H9 (cell line): ENCODE measurements around the gene EFEMP1. TPM values are rescaled to one million over a fixed set of nuclear protein-coding genes. Genes with fewer than 3 reads are reported as not detected.

Experiments
- DNase-seq: peaks from one replicate; pipeline ENCODE4 v3.0.0-alpha.2; 2017
- H2AFZ ChIP-seq: one replicate; pipeline ENCODE4 v1.6.1; 2013; ENCODE audit warnings: mild to moderate bottlenecking, low read length, control low read depth, moderate library complexity
- H2AK5ac ChIP-seq: 2 replicates; pipeline ENCODE4 v1.6.1; 2013; ENCODE audit warnings: low read length, control low read depth, mixed read lengths; ENCODE audit not compliant: insufficient read length
- H2BK120ac ChIP-seq: one replicate; pipeline ENCODE4 v1.6.1; 2013; ENCODE audit warnings: low read depth, mild to moderate bottlenecking, low read length, control low read depth, inconsistent platforms; ENCODE audit not compliant: poor library complexity, severe bottlenecking
- H2BK12ac ChIP-seq: 2 replicates; pipeline ENCODE4 v1.6.1; 2013; ENCODE audit warnings: low read length, control low read depth, mixed read lengths, low read depth; ENCODE audit not compliant: insufficient read length
- H2BK15ac ChIP-seq: 2 replicates; pipeline ENCODE4 v1.6.1; 2013; ENCODE audit warnings: low read depth, low read length, control low read depth
- H2BK20ac ChIP-seq: one replicate; pipeline ENCODE4 v1.6.1; 2013; ENCODE audit warnings: low read depth, mild to moderate bottlenecking, low read length, control low read depth, inconsistent platforms; ENCODE audit not compliant: poor library complexity, severe bottlenecking
- H2BK5ac ChIP-seq: 2 replicates; pipeline ENCODE4 v1.6.1; 2013; ENCODE audit warnings: low read length, control low read depth, mixed read lengths; ENCODE audit not compliant: insufficient read length
- H3K14ac ChIP-seq: 2 replicates; pipeline ENCODE4 v1.6.1; 2013; ENCODE audit warnings: low read length, control low read depth; ENCODE audit not compliant: insufficient read depth
- H3K18ac ChIP-seq: 2 replicates; pipeline ENCODE4 v1.6.1; 2013; ENCODE audit warnings: low read depth, mild to moderate bottlenecking, mixed read lengths, low read length, control low read depth; ENCODE audit not compliant: insufficient read length
- H3K23ac ChIP-seq: 2 replicates; pipeline ENCODE4 v1.6.1; 2013; ENCODE audit warnings: low read length, control low read depth, mixed read lengths, low read depth; ENCODE audit not compliant: insufficient read length
- H3K23me2 ChIP-seq: 2 replicates; pipeline ENCODE4 v1.6.1; 2013; ENCODE audit warnings: low read depth, mild to moderate bottlenecking, mixed read lengths, low read length, control low read depth; ENCODE audit not compliant: insufficient read length, poor library complexity, severe bottlenecking
- H3K27ac ChIP-seq: 2 replicates; pipeline ENCODE4 v1.5.1; 2013; ENCODE audit warnings: low read length, control low read depth, mixed read lengths, low read depth; ENCODE audit not compliant: insufficient read length
- H3K27me3 ChIP-seq: 2 replicates; pipeline ENCODE4 v1.6.1; 2013; ENCODE audit warnings: low read length, control low read depth, inconsistent platforms; ENCODE audit not compliant: insufficient read depth
- H3K4ac ChIP-seq: 2 replicates; pipeline ENCODE4 v1.6.1; 2013; ENCODE audit warnings: low read depth, mild to moderate bottlenecking, control low read depth, inconsistent platforms, low read length, moderate library complexity
- H3K4me1 ChIP-seq: 2 replicates; pipeline ENCODE4 v1.6.1; 2013; ENCODE audit warnings: low read length, control low read depth, inconsistent platforms; ENCODE audit not compliant: insufficient read depth
- H3K4me2 ChIP-seq: 2 replicates; pipeline ENCODE4 v1.6.1; 2013; ENCODE audit warnings: low read length, control low read depth, mixed read lengths; ENCODE audit not compliant: insufficient read length, insufficient read depth
- H3K56ac ChIP-seq: 2 replicates; pipeline ENCODE4 v1.6.1; 2013; ENCODE audit warnings: low read depth, mild to moderate bottlenecking, mixed read lengths, low read length, control low read depth; ENCODE audit not compliant: insufficient read length
- H3K79me1 ChIP-seq: 2 replicates; pipeline ENCODE4 v1.6.1; 2013; ENCODE audit warnings: low read depth, mild to moderate bottlenecking, moderate library complexity, low read length, control low read depth, inconsistent platforms; ENCODE audit not compliant: insufficient read depth, poor library complexity, severe bottlenecking
- H3K79me2 ChIP-seq: 2 replicates; pipeline ENCODE4 v1.6.1; 2013; ENCODE audit warnings: low read length, control low read depth, inconsistent platforms; ENCODE audit not compliant: insufficient read depth
- H3K9ac ChIP-seq: 2 replicates; pipeline ENCODE4 v1.6.1; 2013; ENCODE audit warnings: low read length, control low read depth, mixed read lengths; ENCODE audit not compliant: insufficient read length; ENCODE audit errors: extremely low read depth
- H3K9me3 ChIP-seq: one replicate; pipeline ENCODE4 v1.6.1; 2013; ENCODE audit warnings: low read depth, low read length, inconsistent platforms; ENCODE audit not compliant: control insufficient read depth
- H3T11ph ChIP-seq: one replicate; pipeline ENCODE4 v1.6.1; 2013; ENCODE audit warnings: mild to moderate bottlenecking, low read length, control low read depth, inconsistent platforms
- H4K20me1 ChIP-seq: one replicate; pipeline ENCODE4 v1.6.1; 2013; ENCODE audit not compliant: control insufficient read depth, insufficient read length, insufficient read depth
- H4K5ac ChIP-seq: 2 replicates; pipeline ENCODE4 v1.6.1; 2013; ENCODE audit warnings: low read depth, mild to moderate bottlenecking, mixed read lengths, low read length, control low read depth; ENCODE audit not compliant: insufficient read length
- H4K8ac ChIP-seq: replicated peaks from 2 replicates; pipeline ENCODE4 v1.6.1; 2013; ENCODE audit warnings: low read length, control low read depth, mixed read lengths, low read depth; ENCODE audit not compliant: insufficient read length
- H4K91ac ChIP-seq: 2 replicates; pipeline ENCODE4 v1.6.1; 2013; ENCODE audit warnings: low read depth, mild to moderate bottlenecking, moderate library complexity, mixed read lengths, low read length, control low read depth; ENCODE audit not compliant: insufficient read length
- H3K27ac Mint-ChIP-seq, 3 experiments: 2 replicates in 2 of 3; 3 replicates in 1 of 3; pipeline ENCODE4 v1.8.0; 2020 to 2021; ENCODE audit warnings: mixed read lengths in 3 of 3, mild to moderate bottlenecking in 1 of 3, moderate library complexity in 1 of 3
- H3K27me3 Mint-ChIP-seq: 2 replicates; pipeline ENCODE4 v1.8.0; 2021; ENCODE audit warnings: low read depth, mild to moderate bottlenecking, moderate library complexity, mixed read lengths
- H3K36me3 Mint-ChIP-seq, 3 experiments: 2 replicates in 2 of 3; 3 replicates in 1 of 3; pipeline ENCODE4 v1.8.0; 2020 to 2021; ENCODE audit warnings: low read depth in 3 of 3, mixed read lengths in 3 of 3; ENCODE audit not compliant: insufficient read depth in 1 of 3
- H3K4me1 Mint-ChIP-seq, 2 experiments: 2 replicates each; pipeline ENCODE4 v1.8.0; 2020; ENCODE audit warnings: mixed read lengths in 2 of 2
- H3K4me3 Mint-ChIP-seq, 2 experiments: 2 replicates in 1 of 2; 3 replicates in 1 of 2; pipeline ENCODE4 v1.8.0; 2020 to 2021; ENCODE audit warnings: mild to moderate bottlenecking in 2 of 2, mixed read lengths in 2 of 2, moderate library complexity in 1 of 2
- H3K9me3 Mint-ChIP-seq, 2 experiments: 2 replicates in 1 of 2; 3 replicates in 1 of 2; pipeline ENCODE4 v1.8.0; 2020; ENCODE audit warnings: mild to moderate bottlenecking in 2 of 2, mixed read lengths in 2 of 2, moderate library complexity in 1 of 2
- CTCF ChIP-seq: fragments of 200-600 bp; sonication (generic); conservative IDR thresholded peaks from 3 replicates; pipeline ENCODE4 v1.8.0; 2021; ENCODE audit warnings: antibody characterized with exemption, mild to moderate bottlenecking
- WGBS: extraction: QIAGEN DNeasy Blood & Tissue Kit; methylation state at CpG from one replicate; pipeline ENCODE4 v1.1.7; 2013; ENCODE audit warnings: missing lambda C conversion rate, low lambda C conversion rate, mixed read lengths; ENCODE audit not compliant: insufficient read length; ENCODE audit errors: extremely low coverage; 5-methylcytosine and 5-hydroxymethylcytosine counted together
- total RNA-seq: library from RNA; stranded (reverse); gene quantifications from 2 replicates; pipeline ENCODE4 v1.2.1, GENCODE V29; 2021

The EFEMP1 gene
- total RNA-seq, 1 experiment from 2014 or later, result 3.5 TPM

GRCh38 chr2:55844986-55845385 is 78.6 kb downstream of the EFEMP1 start:
- H3T11ph ChIP-seq, result no peak overlapping the region
- no peak overlapping the region for H2AK5ac ChIP-seq
- H4K8ac ChIP-seq, result no peak overlapping the region
- H3K14ac ChIP-seq, result no peak overlapping the region
- no peak overlapping the region for H3K4ac ChIP-seq
- DNase-seq, result no peak
- H2BK12ac ChIP-seq, result no peak overlapping the region
- H4K20me1 ChIP-seq, result no peaks in the 10 kb centered on the region
- no peaks in the 10 kb centered on the region for H3K27me3 ChIP-seq
- H2AFZ ChIP-seq, result no peak overlapping the region
- H4K91ac ChIP-seq, result no peak overlapping the region
- no peak overlapping the region for H2BK20ac ChIP-seq
- no peak overlapping the region for H3K27ac ChIP-seq
- Mint-ChIP-seq H3K27ac (no peak overlapping the region), H3K4me3 (no peak overlapping the region), H3K36me3 (no peaks in the 10 kb centered on the region; a peak in 1 of 7 replicates), H3K27me3 (no peaks in the 10 kb centered on the region), H3K9me3 (peaks cover 0 to 2% of the 10 kb centered on the region in 2 experiments; a peak in 1 of 5 replicates), H3K4me1 (no peaks in the 10 kb centered on the region)
- no peaks in the 10 kb centered on the region for H3K79me2 ChIP-seq
- TF ChIP-seq CTCF, result no peak
- H3K9ac ChIP-seq, result no peak overlapping the region
- H3K79me1 ChIP-seq, result no peaks in the 10 kb centered on the region
- H2BK15ac ChIP-seq, result no peak overlapping the region
- H3K56ac ChIP-seq, result no peak overlapping the region
- H3K23ac ChIP-seq, result no peak overlapping the region
- no peaks in the 10 kb centered on the region for H3K23me2 ChIP-seq
- no peak overlapping the region for H2BK5ac ChIP-seq
- H3K18ac ChIP-seq, result no peak overlapping the region
- no peak overlapping the region for H4K5ac ChIP-seq
- no CpG with 5 or more reads among the region's 2 CpGs for WGBS
- H2BK120ac ChIP-seq, result no peak overlapping the region
- H3K4me2 ChIP-seq, result no peak overlapping the region
- H3K4me1 ChIP-seq, result peaks cover 3% of the 10 kb centered on the region; the same call in 1 of the 2 replicates
- H3K9me3 ChIP-seq, result no peaks in the 10 kb centered on the region
